COR-L47 (cell line): ENCODE data around the gene ZFP57.
A peak's percentile ranks its signal among the peaks of the same experiment; 100 is the strongest.

Source experiments
- DNase-seq: peaks from one replicate; lab custom pipeline; 2025; lab: John Stamatoyannopoulos, UW

ZFP57 gene

GRCh38 chr6:29680904-29681303 is at the start of gene ZFP57:
TSS of gene ZFP57 (minus strand) at chr6:29681152. CDS start at chr6:29677003, 4,149 bp downstream.
- DNase-seq = no peak

DNA sequence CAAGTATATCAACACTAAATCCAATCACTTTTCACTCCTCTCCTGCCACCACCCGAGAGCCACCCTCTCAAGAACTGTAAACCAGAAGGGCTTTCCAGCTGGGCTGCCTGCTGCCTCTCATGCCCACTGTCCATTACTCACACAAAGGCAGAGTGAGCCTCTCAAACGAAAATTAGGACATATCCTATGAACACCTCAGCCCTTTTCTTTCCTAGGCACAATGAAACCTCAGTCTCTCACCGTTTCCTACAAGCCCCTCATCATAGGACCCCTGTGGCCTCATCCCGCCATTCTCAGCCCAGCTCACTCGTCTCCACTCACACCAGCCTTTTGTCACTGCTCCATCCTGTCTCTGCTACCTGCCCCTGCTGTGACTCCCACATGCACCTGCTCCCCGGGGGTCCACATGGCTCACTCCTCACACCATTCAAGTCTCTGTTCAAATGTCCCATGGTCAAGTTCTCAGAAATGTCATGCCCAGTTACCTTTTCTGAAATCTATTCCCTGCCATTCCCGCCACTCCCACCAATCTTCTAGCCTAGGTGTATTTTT is 49.7 kb upstream of the ZFP57 start:
- no peak for DNase-seq

DNA sequence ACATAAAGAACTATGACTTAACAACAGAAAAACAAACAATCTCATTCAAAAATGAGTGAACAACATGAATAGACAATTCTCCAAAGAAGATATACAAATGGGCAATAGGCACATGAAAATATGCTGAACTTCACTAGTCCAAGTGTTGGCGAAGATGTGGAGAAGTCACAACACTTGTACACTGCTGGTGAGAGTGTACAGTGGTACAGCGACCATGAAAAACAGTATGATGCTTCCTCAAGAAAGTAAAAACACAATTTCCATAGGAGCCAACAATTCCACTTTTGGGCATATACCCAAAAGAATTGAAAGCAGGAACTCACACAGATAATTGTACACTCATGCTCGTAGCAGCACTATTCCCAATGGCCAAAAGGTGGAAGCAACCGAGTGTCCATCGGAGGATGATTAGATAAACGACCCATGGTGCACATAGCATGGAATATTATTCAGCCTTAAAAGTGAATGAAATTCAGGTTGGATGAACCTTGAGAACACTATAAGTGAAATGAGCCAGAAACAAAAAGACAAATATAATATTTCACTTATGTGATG is 48.9 kb upstream of the ZFP57 start:
- no peak for DNase-seq

DNA sequence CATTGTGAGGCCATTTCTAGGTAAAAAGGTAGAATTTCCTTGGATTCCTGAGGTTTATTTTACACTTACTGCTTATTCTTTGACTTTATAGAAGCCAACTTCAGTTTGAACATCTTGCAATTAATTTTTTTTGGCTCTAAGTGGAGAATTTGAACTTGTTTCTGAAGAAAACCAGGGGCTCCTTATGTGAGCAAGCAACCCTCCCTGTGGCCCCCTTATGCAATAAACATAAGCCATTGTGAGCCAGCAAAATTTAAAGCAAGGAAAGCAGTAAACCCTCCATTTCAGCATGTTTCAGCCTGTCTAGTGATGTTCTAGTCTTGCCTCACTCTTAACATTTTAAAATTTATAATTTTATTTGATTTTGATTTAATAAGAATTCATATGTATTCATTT is 47.9 kb upstream of the ZFP57 start:
- DNase-seq = no peak

GRCh38 chr6:29728173-29728874 is 47.4 kb upstream of the ZFP57 start:
- no peak for DNase-seq

DNA sequence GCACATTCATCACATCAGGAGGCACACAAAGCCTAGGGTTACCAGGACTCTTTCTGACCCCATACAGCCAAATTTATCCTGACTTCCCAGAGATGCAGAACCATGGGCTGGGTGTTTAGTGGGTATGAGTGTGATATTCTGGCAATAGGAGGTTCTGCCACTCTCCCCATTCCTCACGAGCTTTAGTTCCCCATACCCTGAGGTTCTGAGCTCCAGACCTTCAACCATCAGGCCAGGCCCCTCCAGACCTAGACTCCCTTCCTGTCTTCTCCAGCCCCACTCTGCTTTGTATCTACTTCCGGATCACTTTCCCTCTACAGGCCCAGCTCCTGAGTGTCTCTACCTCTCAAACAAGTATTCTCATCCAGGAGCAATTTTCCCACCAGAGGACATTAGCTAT is 46.7 kb upstream of the ZFP57 start:
- DNase-seq = no peak

DNA sequence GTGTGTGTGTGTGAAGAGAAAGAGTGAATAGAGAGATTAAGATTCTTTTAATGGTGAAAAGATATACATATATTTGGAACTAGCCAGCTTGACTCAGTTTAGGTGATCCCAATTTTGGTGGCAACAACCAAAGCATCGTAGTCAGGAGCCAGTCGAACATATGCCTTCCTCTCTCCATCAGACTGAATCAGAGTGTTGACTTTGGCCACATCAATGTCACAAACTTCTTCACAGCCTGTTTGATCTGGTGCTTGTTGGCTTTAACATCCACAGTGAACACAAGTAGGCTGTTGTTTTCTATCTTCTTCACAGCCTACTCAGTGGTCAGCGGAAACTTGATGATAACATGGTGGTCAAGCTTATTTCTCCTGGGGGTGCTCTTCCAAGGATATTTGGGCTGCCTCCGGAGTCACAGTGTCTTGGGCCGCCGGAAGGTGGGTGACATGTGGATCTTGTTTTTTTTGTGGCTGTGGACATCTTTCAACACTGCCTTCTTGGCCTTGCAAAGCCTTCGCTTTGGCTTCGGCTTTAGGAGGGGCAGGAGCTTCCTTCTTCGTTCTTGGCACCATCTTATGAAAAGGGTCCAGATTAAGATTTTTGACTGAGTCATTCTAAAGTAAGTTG is 45.7 kb upstream of the ZFP57 start:
- DNase-seq = no peak

DNA sequence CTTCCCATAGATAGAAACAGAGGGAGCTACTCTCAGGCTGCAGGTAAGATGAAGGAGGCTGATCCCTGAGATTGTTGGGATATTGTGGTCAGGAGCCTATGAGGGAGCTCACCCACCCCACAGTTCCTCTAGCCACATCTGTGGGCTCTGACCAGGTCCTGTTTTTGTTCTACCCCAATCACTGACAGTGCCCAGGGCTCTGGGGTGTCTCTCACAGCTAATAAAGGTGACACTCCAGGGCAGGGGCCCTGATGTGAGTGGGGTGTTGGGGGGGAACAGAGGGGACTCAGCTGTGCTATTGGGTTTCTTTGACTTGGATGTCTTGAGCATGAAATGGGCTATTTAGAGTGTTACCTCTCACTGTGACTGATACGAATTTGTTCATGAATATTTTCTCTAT is 45.0 kb upstream of the ZFP57 start:
- no peak for DNase-seq

GRCh38 chr6:29724937-29725869 is 44.3 kb upstream of the ZFP57 start:
- no peak for DNase-seq

DNA sequence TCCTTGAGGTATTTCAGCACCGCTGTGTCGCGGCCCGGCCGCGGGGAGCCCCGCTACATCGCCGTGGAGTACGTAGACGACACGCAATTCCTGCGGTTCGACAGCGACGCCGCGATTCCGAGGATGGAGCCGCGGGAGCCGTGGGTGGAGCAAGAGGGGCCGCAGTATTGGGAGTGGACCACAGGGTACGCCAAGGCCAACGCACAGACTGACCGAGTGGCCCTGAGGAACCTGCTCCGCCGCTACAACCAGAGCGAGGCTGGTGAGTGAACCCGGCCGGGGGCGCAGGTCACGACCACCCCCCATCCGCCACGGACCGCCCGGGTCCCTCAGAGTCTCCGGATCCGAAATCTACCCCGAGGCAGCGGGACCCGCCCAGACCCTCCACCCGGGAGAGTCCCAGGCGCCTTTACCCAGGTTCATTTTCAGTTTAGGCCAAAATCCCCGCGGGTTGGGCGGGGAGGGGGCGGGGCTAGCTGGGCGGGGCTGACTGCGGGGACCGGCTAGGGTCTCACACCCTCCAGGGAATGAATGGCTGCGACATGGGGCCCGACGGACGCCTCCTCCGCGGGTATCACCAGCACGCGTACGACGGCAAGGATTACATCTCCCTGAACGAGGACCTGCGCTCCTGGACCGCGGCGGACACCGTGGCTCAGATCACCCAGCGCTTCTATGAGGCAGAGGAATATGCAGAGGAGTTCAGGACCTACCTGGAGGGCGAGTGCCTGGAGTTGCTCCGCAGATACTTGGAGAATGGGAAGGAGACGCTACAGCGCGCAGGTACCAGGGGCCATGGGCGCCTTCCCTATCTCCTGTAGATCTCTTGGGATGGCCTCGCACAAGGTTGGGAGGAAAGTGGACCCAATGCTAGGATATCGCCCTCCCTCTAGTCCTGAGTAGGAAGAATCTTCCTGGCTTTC is 43.0 kb upstream of the ZFP57 start:
- DNase-seq = no peak

GRCh38 chr6:29723262-29723665 is 42.3 kb upstream of the ZFP57 start, which contains the start of gene HLA-F:
TSS of gene HLA-F (plus strand) at chr6:29723434. CDS start at chr6:29723464, 30 bp downstream.
- DNase-seq = peak; percentile 41

- DNase-seq = no peak
These were observed 39.9 kb upstream of the ZFP57 start for GRCh38 chr6:29720863-29721262.

- DNase-seq = no peak
These were observed 29.5 kb upstream of the ZFP57 start for GRCh38 chr6:29710281-29710941.

- DNase-seq = no peak
These were observed 28.2 kb upstream of the ZFP57 start for GRCh38 chr6:29709188-29709587.

- DNase-seq = no peak
These were observed 27.7 kb upstream of the ZFP57 start for GRCh38 chr6:29708432-29709179.

DNA sequence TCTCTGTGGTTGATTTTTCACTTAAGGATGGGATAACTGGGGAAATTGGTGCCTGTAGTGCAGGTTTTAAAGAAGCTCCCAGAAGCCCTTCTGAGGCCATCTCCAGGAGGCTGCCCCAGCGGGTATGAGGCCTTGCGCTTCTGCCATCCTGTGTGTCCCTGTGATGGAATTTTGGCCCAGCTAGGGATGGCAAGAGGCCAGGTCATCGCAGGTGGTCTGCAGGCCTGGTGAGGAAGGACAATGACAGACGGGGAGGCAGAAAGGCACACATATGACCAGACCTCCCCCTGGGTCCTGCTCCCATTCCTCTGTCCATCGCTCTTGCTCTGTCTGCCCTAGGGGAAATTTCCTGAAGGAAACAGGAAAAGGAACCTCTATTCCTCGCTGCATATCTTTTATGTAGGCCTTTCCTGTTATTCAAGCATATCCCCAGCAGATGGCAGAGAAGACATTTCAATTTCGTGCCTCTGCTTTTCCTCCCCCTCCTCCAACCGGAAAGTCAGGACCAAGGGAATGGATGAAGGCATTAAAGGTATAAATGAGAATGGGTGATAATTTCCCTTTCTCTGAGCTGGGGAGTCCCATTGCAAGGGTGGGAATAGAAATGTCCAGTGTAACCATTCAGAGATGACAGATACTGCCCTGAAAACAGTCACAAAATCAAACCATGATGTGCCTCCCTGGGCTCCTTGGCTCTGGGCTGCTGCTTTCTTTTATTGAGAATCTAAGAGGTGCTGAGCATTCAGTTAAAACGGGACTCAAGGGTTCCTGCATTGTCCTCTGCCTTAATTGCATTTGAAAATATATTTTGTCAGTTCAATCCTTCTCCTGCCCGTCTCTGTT is 24.7 kb upstream of the ZFP57 start:
- peak; percentile 15 for DNase-seq

GRCh38 chr6:29702519-29703103 is 21.7 kb upstream of the ZFP57 start:
- DNase-seq = peak; percentile 22
